MCF 10A (cell line): ENCODE data around the gene TMEM253. TPM values are rescaled to one million over a fixed set of nuclear protein-coding genes. Genes with fewer than 3 reads are reported as not detected.

Source experiments
- BruUV-seq: library from RNA; stranded (reverse); fragments of 400-500 nt; replicated peaks from 2 replicates; lab custom pipeline; 2021; lab: Mats Ljungman, UMichigan
- CTCF ChIA-PET: fragments of 300-600 bp; sonication (Branson Sonifier 250); formaldehyde crosslinking; extraction: SDS; loops from one replicate; lab custom pipeline; 2021; ENCODE audit warnings: antibody characterized with exemption, inconsistent platforms; lab: Yijun Ruan, JAX
- POLR2A ChIA-PET: fragments of 300-600, 350-650 bp; sonication (Branson Sonifier 250); formaldehyde crosslinking; extraction: SDS; loops from one replicate; lab custom pipeline; 2020; ENCODE audit warnings: antibody characterized with exemption, inconsistent platforms; lab: Yijun Ruan, JAX
- DNase-seq: peaks from one replicate; pipeline ENCODE4 v3.0.0-alpha.2; 2018; ENCODE audit not compliant: unreplicated experiment
- H3K27ac Mint-ChIP-seq: one replicate; pipeline ENCODE4 v1.8.0; 2022; ENCODE audit warnings: mild to moderate bottlenecking, low read depth, mixed read lengths; ENCODE audit not compliant: unreplicated experiment
- H3K27me3 Mint-ChIP-seq: one replicate; pipeline ENCODE4 v1.8.0; 2022; ENCODE audit warnings: mixed read lengths; ENCODE audit not compliant: insufficient read depth, unreplicated experiment
- H3K36me3 Mint-ChIP-seq: one replicate; pipeline ENCODE4 v1.8.0; 2022; ENCODE audit warnings: mild to moderate bottlenecking, moderate library complexity, mixed read lengths; ENCODE audit not compliant: insufficient read depth, unreplicated experiment
- H3K4me1 Mint-ChIP-seq: one replicate; pipeline ENCODE4 v1.8.0; 2022; ENCODE audit warnings: mixed read lengths; ENCODE audit not compliant: insufficient read depth, unreplicated experiment
- H3K4me3 Mint-ChIP-seq: one replicate; pipeline ENCODE4 v1.8.0; 2022; ENCODE audit warnings: mild to moderate bottlenecking, moderate library complexity, mixed read lengths; ENCODE audit not compliant: unreplicated experiment
- H3K9me3 Mint-ChIP-seq: one replicate; pipeline ENCODE4 v1.8.0; 2022; ENCODE audit warnings: mixed read lengths; ENCODE audit not compliant: unreplicated experiment
- CTCF ChIP-seq: fragments of 200-600 bp; IDR thresholded peaks from one replicate; pipeline ENCODE4 v1.8.0; 2022; ENCODE audit warnings: antibody characterized with exemption, mild to moderate bottlenecking; ENCODE audit not compliant: unreplicated experiment
- intact Hi-C: fragments of 100-400 bp; cut with micrococcal nuclease; formaldehyde crosslinking; loops from 2 replicates; pipeline ENCODE4 v1.14.1; 2022
- total RNA-seq: library from RNA; stranded (reverse); gene quantifications from 2 replicates; pipeline ENCODE4 v1.2.3, GENCODE V29; 2022

TMEM253 gene
- total RNA-seq, 1 experiment from 2014 or later = 1.6 TPM

DNA sequence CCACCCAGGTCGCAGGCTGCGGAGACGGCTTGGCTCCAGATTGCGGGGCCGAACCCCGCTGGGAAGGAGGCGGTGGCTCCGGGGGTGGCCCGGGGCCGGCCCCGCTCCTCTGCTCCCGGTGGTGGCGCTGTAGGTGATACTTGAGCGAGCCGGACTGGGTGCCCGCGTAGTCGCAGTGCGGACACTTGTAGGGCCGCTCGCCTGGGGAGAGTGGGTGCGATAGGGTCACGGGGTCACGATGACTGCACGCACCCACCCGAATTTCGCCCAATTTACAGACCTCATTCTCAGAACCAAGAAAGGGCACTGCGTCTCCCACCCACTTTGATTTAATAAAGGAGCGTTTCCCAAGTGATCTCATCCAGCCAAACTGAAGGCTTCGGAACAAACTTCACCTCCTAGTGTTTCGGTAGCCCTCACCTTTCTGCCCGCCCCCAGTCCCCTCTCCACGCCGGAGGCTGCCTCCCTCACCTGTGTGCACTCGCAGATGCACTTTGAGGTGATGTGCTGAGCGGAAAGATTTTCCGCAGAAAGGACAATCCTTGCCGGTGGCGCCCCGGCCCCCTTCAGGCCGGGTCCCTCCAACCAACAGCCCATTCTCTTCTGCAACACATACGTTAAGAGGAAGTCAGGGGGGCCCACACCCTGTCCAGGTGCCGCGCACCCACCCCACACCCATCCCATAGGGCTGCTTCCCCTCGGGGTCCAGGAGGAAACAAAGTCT lies 9.8 kb upstream of the TMEM253 start:
- CTCF ChIA-PET = interaction anchor here (0.6 to 7.6 kb wide), 24 partner anchors 10 to 661 kb away, joined by 3 to 241 read pairs (median 13); partner anchors contain the start of genes ARHGEF40, RNASE13, RNASE7 and TMEM253
- POLR2A ChIA-PET = interaction anchor here (1.4 to 1.9 kb wide), 2 partner anchors 14 to 24 kb away, joined by 9 to 31 read pairs; no protein-coding TSS in a partner anchor
- no peak overlapping the region for H3K4me3 Mint-ChIP-seq
- H3K4me1 Mint-ChIP-seq = peaks cover 22% of the 10 kb centered on the region
- no peak for DNase-seq
- no peak for TF ChIP-seq CTCF
- H3K36me3 Mint-ChIP-seq = peaks cover 19% of the 10 kb centered on the region
- no peaks in the 10 kb centered on the region for H3K9me3 Mint-ChIP-seq
- intact Hi-C loops = no loop called here
- no TSS peak for BruUV-seq
- H3K27ac Mint-ChIP-seq = no peak overlapping the region
- no peaks in the 10 kb centered on the region for H3K27me3 Mint-ChIP-seq

DNA sequence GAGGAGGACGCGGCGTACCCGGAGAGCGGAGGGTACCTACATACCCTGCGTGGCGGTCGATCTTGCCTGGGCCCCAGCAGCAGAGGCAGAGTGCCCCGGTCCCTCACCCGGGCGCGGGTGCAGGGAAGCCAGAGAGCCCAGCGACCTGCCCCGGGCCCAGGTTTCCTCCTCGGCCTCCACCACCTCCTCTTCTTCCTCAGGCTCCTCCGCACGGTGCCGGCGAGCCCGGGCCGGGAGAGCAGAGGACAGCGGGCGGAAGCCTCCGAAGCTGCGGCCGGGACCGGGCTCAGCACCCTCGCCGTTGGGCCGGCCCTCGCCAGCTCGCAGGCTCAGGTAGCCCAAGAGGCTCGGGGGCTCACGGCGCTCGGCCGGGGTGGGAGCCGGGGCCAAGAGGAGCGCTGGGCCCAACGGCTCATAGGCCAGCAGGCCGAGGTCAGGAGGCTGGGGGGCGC lies 9.0 kb upstream of the TMEM253 start:
- H3K4me1 Mint-ChIP-seq = peaks cover 24% of the 10 kb centered on the region
- H3K9me3 Mint-ChIP-seq = no peaks in the 10 kb centered on the region
- H3K36me3 Mint-ChIP-seq = peaks cover 19% of the 10 kb centered on the region
- H3K27ac Mint-ChIP-seq = no peak overlapping the region
- H3K4me3 Mint-ChIP-seq = no peak overlapping the region
- POLR2A ChIA-PET = interaction anchor here (0.9 to 1.9 kb wide), 5 partner anchors 13 to 77 kb away, joined by 3 to 31 read pairs (median 4); no protein-coding TSS in a partner anchor
- intact Hi-C loops = loop anchor here (1.0 kb wide), 4 partner anchors 12 to 78 kb away; no protein-coding TSS in a partner anchor
- TF ChIP-seq CTCF = no peak
- no peaks in the 10 kb centered on the region for H3K27me3 Mint-ChIP-seq
- no peak for DNase-seq
- CTCF ChIA-PET = interaction anchor here (0.6 to 7.3 kb wide), 32 partner anchors 11 to 687 kb away, joined by 3 to 241 read pairs (median 9); partner anchors contain the start of genes ARHGEF40, RNASE13, RNASE7 and TMEM253
- BruUV-seq = no TSS peak

DNA sequence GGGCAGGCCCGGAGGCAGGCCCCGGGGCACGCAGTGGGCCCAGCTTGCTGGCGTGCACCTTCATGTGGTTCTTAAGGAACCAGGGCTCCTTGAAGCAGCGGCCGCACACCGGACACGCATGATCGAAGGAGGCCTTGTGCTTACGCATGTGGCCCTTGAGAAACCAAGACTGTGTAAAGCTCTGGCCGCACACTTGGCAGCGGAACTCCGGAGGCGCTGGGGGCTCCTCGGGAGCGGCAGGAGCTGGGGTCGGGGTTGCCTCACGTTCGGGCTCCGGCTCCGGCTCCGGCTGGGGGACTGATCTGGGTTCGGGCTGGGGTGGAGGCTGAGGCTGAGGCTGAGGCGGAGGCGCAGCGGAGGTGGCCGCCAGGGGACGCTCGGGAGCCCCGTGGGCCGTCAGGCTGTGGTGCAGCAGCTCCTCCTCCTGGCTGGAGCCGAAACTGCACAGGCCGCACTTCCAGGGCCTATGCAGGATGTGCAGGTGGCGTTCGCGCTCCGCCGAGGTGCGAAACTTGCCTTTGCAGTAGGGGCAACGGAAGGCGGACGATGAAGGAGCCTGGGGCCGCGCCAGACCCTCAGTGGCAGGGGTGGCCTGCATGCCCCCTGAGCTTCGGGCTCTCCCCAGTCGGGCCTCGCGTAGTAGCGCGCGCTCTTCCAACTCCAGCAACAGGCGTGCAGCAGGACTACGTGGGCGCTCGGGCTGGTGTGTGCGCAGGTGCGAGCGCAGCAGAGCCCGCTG lies 8.4 kb upstream of the TMEM253 start:
- intact Hi-C loops = loop anchor here (1.0 kb wide), 4 partner anchors 12 to 78 kb away; no protein-coding TSS in a partner anchor
- Mint-ChIP-seq H3K4me3 (peak overlapping the region; percentile 19), H3K9me3 (no peaks in the 10 kb centered on the region), H3K36me3 (peaks cover 19% of the 10 kb centered on the region), H3K27ac (no peak overlapping the region), H3K4me1 (peaks cover 24% of the 10 kb centered on the region), H3K27me3 (no peaks in the 10 kb centered on the region)
- CTCF ChIA-PET = interaction anchor here (0.6 to 7.3 kb wide), 38 partner anchors 12 to 688 kb away, joined by 3 to 241 read pairs (median 7); partner anchors contain the start of genes ARHGEF40, RNASE13, RNASE7 and TMEM253
- DNase-seq = peak; percentile 64
- no TSS peak for BruUV-seq
- peak; percentile 100 for TF ChIP-seq CTCF
- POLR2A ChIA-PET = interaction anchor here (0.9 to 1.9 kb wide), 5 partner anchors 13 to 78 kb away, joined by 3 to 31 read pairs (median 4); no protein-coding TSS in a partner anchor
